SKM-1 (cell line): ENCODE measurements around the gene THSD4.

Experiments used
- DNase-seq: peaks from one replicate; lab custom pipeline; 2025; ENCODE audit not compliant: unreplicated experiment; lab: John Stamatoyannopoulos, UW

The THSD4 gene

GRCh38 chr15:71471347-71471746 is 356.1 kb downstream of the THSD4 start:
- DNase-seq = no peak

GRCh38 chr15:71472566-71472965 is 357.3 kb downstream of the THSD4 start:
- DNase-seq = no peak

- DNase-seq = no peak
Measured at GRCh38 chr15:71473751-71474150, 358.5 kb downstream of the THSD4 start.

- DNase-seq = no peak
Measured at GRCh38 chr15:71476823-71477222, 361.6 kb downstream of the THSD4 start.

- no peak for DNase-seq
Measured at GRCh38 chr15:71480556-71480955, 365.3 kb downstream of the THSD4 start.

GRCh38 chr15:71484080-71484479 is 368.8 kb downstream of the THSD4 start:
- DNase-seq = no peak

- peak; percentile 10 for DNase-seq
Measured at GRCh38 chr15:71485094-71485693, 369.9 kb downstream of the THSD4 start.

- no peak for DNase-seq
Measured at GRCh38 chr15:71489570-71489969, 374.3 kb downstream of the THSD4 start.

GRCh38 chr15:71493526-71493925 is 378.3 kb downstream of the THSD4 start:
- DNase-seq = no peak

GRCh38 chr15:71494563-71495397 is 379.5 kb downstream of the THSD4 start:
- DNase-seq = no peak

- DNase-seq = no peak
Measured at GRCh38 chr15:71495398-71495780, 380.1 kb downstream of the THSD4 start.

- no peak for DNase-seq
Measured at GRCh38 chr15:71496336-71496955, 381.2 kb downstream of the THSD4 start.

- no peak for DNase-seq
Measured at GRCh38 chr15:71501344-71502076, 386.2 kb downstream of the THSD4 start.

- no peak for DNase-seq
Measured at GRCh38 chr15:71502077-71502432, 386.8 kb downstream of the THSD4 start.

GRCh38 chr15:71505962-71506361 is 390.7 kb downstream of the THSD4 start:
- no peak for DNase-seq

GRCh38 chr15:71506946-71507345 is 391.7 kb downstream of the THSD4 start:
- DNase-seq = no peak

GRCh38 chr15:71508081-71508682 is 392.9 kb downstream of the THSD4 start:
- DNase-seq = no peak

GRCh38 chr15:71509139-71509538 is 393.9 kb downstream of the THSD4 start:
- no peak for DNase-seq

GRCh38 chr15:71510763-71511162 is 395.5 kb downstream of the THSD4 start:
- DNase-seq = no peak

- DNase-seq = no peak
Measured at GRCh38 chr15:71511796-71512681, 396.8 kb downstream of the THSD4 start.
